HL-60/S4 treated with retinoic acid at 250 ng/mL for 4 days and 3 days (cell line): ENCODE results near the gene PRMT3.
"Not testable (repeated sequence)": the region's sequence is repeated elsewhere in the genome, so short reads cannot be mapped to it uniquely, and the experiment has no call there.

Experiments
- in situ Hi-C: fragments of 300-500 bp; cut with MboI; formaldehyde crosslinking; loops from 2 replicates; pipeline ENCODE4 v1.7.0; 2022; ENCODE audit warnings: low sequenced_read_pairs

PRMT3 gene

GRCh38 chr11:20453657-20454316 is 66.3 kb downstream of the PRMT3 start:
- in situ Hi-C loops: no loop called here

GRCh38 chr11:20457001-20457799 is 69.7 kb downstream of the PRMT3 start:
- in situ Hi-C loops: no loop called here

GRCh38 chr11:20457934-20458680 is 70.6 kb downstream of the PRMT3 start:
- in situ Hi-C loops: no loop called here

GRCh38 chr11:20458905-20459632 is 71.6 kb downstream of the PRMT3 start:
- in situ Hi-C loops: no loop called here

GRCh38 chr11:20459865-20460264 is 72.3 kb downstream of the PRMT3 start:
- in situ Hi-C loops: no loop called here

GRCh38 chr11:20464518-20464917 is 77.0 kb downstream of the PRMT3 start:
- in situ Hi-C loops: no loop called here

- in situ Hi-C loops: no loop called here
Observed at GRCh38 chr11:20467487-20468185, 80.1 kb downstream of the PRMT3 start.

- in situ Hi-C loops: no loop called here
Observed at GRCh38 chr11:20470348-20470747, 82.8 kb downstream of the PRMT3 start.

GRCh38 chr11:20471929-20472328 is 84.4 kb downstream of the PRMT3 start:
- in situ Hi-C loops: not testable (repeated sequence)

- in situ Hi-C loops: no loop called here
Observed at GRCh38 chr11:20474176-20474881, 86.8 kb downstream of the PRMT3 start.

- in situ Hi-C loops: no loop called here
Observed at GRCh38 chr11:20474882-20475517, 87.5 kb downstream of the PRMT3 start.

GRCh38 chr11:20477418-20478090 is 90.0 kb downstream of the PRMT3 start:
- in situ Hi-C loops: no loop called here

GRCh38 chr11:20479513-20479912 is 92.0 kb downstream of the PRMT3 start:
- in situ Hi-C loops: no loop called here

GRCh38 chr11:20483931-20484330 is 96.4 kb downstream of the PRMT3 start:
- in situ Hi-C loops: no loop called here

- in situ Hi-C loops: not testable (repeated sequence)
Observed at GRCh38 chr11:20484416-20484815, 96.9 kb downstream of the PRMT3 start.

- in situ Hi-C loops: no loop called here
Observed at GRCh38 chr11:20488352-20488751, 100.8 kb downstream of the PRMT3 start.

- in situ Hi-C loops: no loop called here
Observed at GRCh38 chr11:20489948-20490347, 102.4 kb downstream of the PRMT3 start.

GRCh38 chr11:20493340-20493739 is 105.8 kb downstream of the PRMT3 start:
- in situ Hi-C loops: no loop called here
